ENCODE results near the gene CHCHD2.

The CHCHD2 gene

GRCh38 chr7:56091591-56091990 is 14.7 kb downstream of the CHCHD2 start:
- TF ChIP-seq EZH2phosphoT487 (IDR thresholded peaks at IDR 0.05; ENCODE audit: borderline replicate concordance, low read length) (no peak), CTCF (IDR thresholded peaks at IDR 0.05; ENCODE audit: low read depth, low read length, poor library complexity, severe bottlenecking) (no peak)
- H3K36me3 ChIP-seq (ENCODE audit: control insufficient read depth, low read length) = peaks cover 5% of the 10 kb centered on the region; the same call in 1 of the 2 replicates
- no peak overlapping the region for H3K4me3 ChIP-seq (ENCODE audit: low read length)
- H3F3A ChIP-seq (ENCODE audit: control insufficient read depth, insufficient read depth) = 0 out of 2 replicates have a peak, but pooled peaks cover 2% of the 10 kb centered on the region
- H3K27ac ChIP-seq (ENCODE audit: low read depth, low read length) = no peak overlapping the region
- no peaks in the 10 kb centered on the region for H3K4me1 ChIP-seq (ENCODE audit: control insufficient read depth, low read length)
- H4K20me1 ChIP-seq (ENCODE audit: control insufficient read depth, insufficient read depth, low read depth, low read length) = peaks cover 3% of the 10 kb centered on the region; the same call in 1 of the 2 replicates
- H3K9me2 ChIP-seq (replicated peaks; ENCODE audit: control insufficient read depth, low read length) = no peaks in the 10 kb centered on the region
- no peaks in the 10 kb centered on the region for H3K27me3 ChIP-seq (ENCODE audit: control insufficient read depth, low read length)
- H3K9me3 ChIP-seq (ENCODE audit: control insufficient read depth, insufficient read depth, low read length) = no peaks in the 10 kb centered on the region
- H3K79me2 ChIP-seq (ENCODE audit: control insufficient read depth, low read length) = no peaks in the 10 kb centered on the region
- H3K4me2 ChIP-seq (ENCODE audit: low read length) = no peak overlapping the region

- Histone ChIP-seq H3K9me3 (ENCODE audit: control insufficient read depth, insufficient read depth, low read length) (no peaks in the 10 kb centered on the region), H3F3A (ENCODE audit: control insufficient read depth, insufficient read depth) (no peaks in the 10 kb centered on the region), H3K27me3 (ENCODE audit: control insufficient read depth, low read length) (no peaks in the 10 kb centered on the region), H3K4me2 (ENCODE audit: low read length) (no peak overlapping the region), H4K20me1 (ENCODE audit: control insufficient read depth, insufficient read depth, low read depth, low read length) (peaks cover 10% of the 10 kb centered on the region; the same call in 1 of the 2 replicates), H3K36me3 (ENCODE audit: control insufficient read depth, low read length) (peaks cover 5% of the 10 kb centered on the region; the same call in 1 of the 2 replicates), H3K9me2 (replicated peaks; ENCODE audit: control insufficient read depth, low read length) (no peaks in the 10 kb centered on the region), H3K79me2 (ENCODE audit: control insufficient read depth, low read length) (no peaks in the 10 kb centered on the region), H3K4me3 (ENCODE audit: low read length) (no peak overlapping the region), H3K4me1 (ENCODE audit: control insufficient read depth, low read length) (no peaks in the 10 kb centered on the region), H3K27ac (ENCODE audit: low read depth, low read length) (no peak overlapping the region)
- no peak for TF ChIP-seq EZH2phosphoT487 (IDR thresholded peaks at IDR 0.05; ENCODE audit: borderline replicate concordance, low read length)
- TF ChIP-seq CTCF (IDR thresholded peaks at IDR 0.05; ENCODE audit: low read depth, low read length, poor library complexity, severe bottlenecking) = no peak
These were observed 18.8 kb downstream of the CHCHD2 start for GRCh38 chr7:56087445-56087844.

GRCh38 chr7:56086761-56087160 is 19.5 kb downstream of the CHCHD2 start:
- H4K20me1 ChIP-seq (ENCODE audit: control insufficient read depth, insufficient read depth, low read depth, low read length) = peaks cover 10% of the 10 kb centered on the region; the same call in 1 of the 2 replicates
- no peaks in the 10 kb centered on the region for H3K4me1 ChIP-seq (ENCODE audit: control insufficient read depth, low read length)
- no peak overlapping the region for H3K4me2 ChIP-seq (ENCODE audit: low read length)
- no peaks in the 10 kb centered on the region for H3K9me2 ChIP-seq (replicated peaks; ENCODE audit: control insufficient read depth, low read length)
- H3K4me3 ChIP-seq (ENCODE audit: low read length) = no peak overlapping the region
- no peaks in the 10 kb centered on the region for H3K27me3 ChIP-seq (ENCODE audit: control insufficient read depth, low read length)
- no peaks in the 10 kb centered on the region for H3K9me3 ChIP-seq (ENCODE audit: control insufficient read depth, insufficient read depth, low read length)
- H3F3A ChIP-seq (ENCODE audit: control insufficient read depth, insufficient read depth) = no peaks in the 10 kb centered on the region
- no peaks in the 10 kb centered on the region for H3K79me2 ChIP-seq (ENCODE audit: control insufficient read depth, low read length)
- H3K27ac ChIP-seq (ENCODE audit: low read depth, low read length) = no peak overlapping the region
- TF ChIP-seq CTCF (IDR thresholded peaks at IDR 0.05; ENCODE audit: low read depth, low read length, poor library complexity, severe bottlenecking) (no peak), EZH2phosphoT487 (IDR thresholded peaks at IDR 0.05; ENCODE audit: borderline replicate concordance, low read length) (no peak)
- H3K36me3 ChIP-seq (ENCODE audit: control insufficient read depth, low read length) = peaks cover 9% of the 10 kb centered on the region; the same call in 1 of the 2 replicates

Data from DOHH2 (cell line).